Mucosa of stomach (tissue), 1 donor: ENCODE data around the gene CNOT6.
A peak's percentile ranks its signal among the peaks of the same experiment; 100 is the strongest.
"Not testable (repeated sequence)": the region's sequence is repeated elsewhere in the genome, so short reads cannot be mapped to it uniquely, and the experiment has no call there.

Source experiments
- H3K27me3 ChIP-seq: one replicate; pipeline ENCODE4 v1.7.0; 2013; ENCODE audit warnings: mild to moderate bottlenecking, low read length; ENCODE audit not compliant: control insufficient read depth, insufficient read depth
- H3K36me3 ChIP-seq: one replicate; pipeline ENCODE4 v1.7.0; 2013; ENCODE audit warnings: low read length; ENCODE audit not compliant: control insufficient read depth, insufficient read depth
- H3K4me1 ChIP-seq: one replicate; pipeline ENCODE4 v1.7.0; 2013; ENCODE audit warnings: mild to moderate bottlenecking, low read length; ENCODE audit not compliant: control insufficient read depth, insufficient read depth
- H3K4me3 ChIP-seq: one replicate; pipeline ENCODE4 v1.7.0; 2013; ENCODE audit warnings: low read length
- H3K9ac ChIP-seq: one replicate; pipeline ENCODE4 v1.7.0; 2013; ENCODE audit warnings: mild to moderate bottlenecking, low read length, moderate library complexity
- H3K9me3 ChIP-seq: one replicate; pipeline ENCODE4 v1.7.0; 2013; ENCODE audit warnings: mild to moderate bottlenecking, low read length, moderate library complexity; ENCODE audit not compliant: control insufficient read depth
- donor health status: Pancreatic carcinoma.

CNOT6 gene

GRCh38 chr5:180466316-180466715 lies 27.9 kb upstream of the CNOT6 start:
- Histone ChIP-seq H3K27me3 (peaks cover 14% of the 10 kb centered on the region), H3K4me1 (peaks cover 29% of the 10 kb centered on the region), H3K9me3 (no peaks in the 10 kb centered on the region), H3K9ac (no peak overlapping the region), H3K4me3 (no peak overlapping the region), H3K36me3 (no peaks in the 10 kb centered on the region)

- peaks cover 16% of the 10 kb centered on the region for H3K27me3 ChIP-seq
- no peak overlapping the region for H3K4me3 ChIP-seq
- no peaks in the 10 kb centered on the region for H3K36me3 ChIP-seq
- H3K9me3 ChIP-seq, result no peaks in the 10 kb centered on the region
- H3K9ac ChIP-seq, result peak overlapping the region; percentile 34
- H3K4me1 ChIP-seq, result peaks cover 29% of the 10 kb centered on the region
Observed at GRCh38 chr5:180467028-180467975, 26.9 kb upstream of the CNOT6 start.

- Histone ChIP-seq H3K9ac (no peak overlapping the region), H3K4me1 (peaks cover 29% of the 10 kb centered on the region), H3K27me3 (peaks cover 16% of the 10 kb centered on the region), H3K4me3 (no peak overlapping the region), H3K36me3 (no peaks in the 10 kb centered on the region), H3K9me3 (no peaks in the 10 kb centered on the region)
Observed at GRCh38 chr5:180467989-180468731, 26.0 kb upstream of the CNOT6 start.

GRCh38 chr5:180468732-180469585 lies 25.2 kb upstream of the CNOT6 start:
- no peaks in the 10 kb centered on the region for H3K36me3 ChIP-seq
- no peaks in the 10 kb centered on the region for H3K9me3 ChIP-seq
- H3K4me3 ChIP-seq, result no peak overlapping the region
- H3K27me3 ChIP-seq, result peaks cover 16% of the 10 kb centered on the region
- no peak overlapping the region for H3K9ac ChIP-seq
- H3K4me1 ChIP-seq, result peaks cover 29% of the 10 kb centered on the region

GRCh38 chr5:180469586-180469865 lies 24.7 kb upstream of the CNOT6 start:
- Histone ChIP-seq H3K27me3 (peaks cover 16% of the 10 kb centered on the region), H3K36me3 (no peaks in the 10 kb centered on the region), H3K9ac (no peak overlapping the region), H3K4me3 (no peak overlapping the region), H3K9me3 (no peaks in the 10 kb centered on the region), H3K4me1 (peaks cover 29% of the 10 kb centered on the region)

- Histone ChIP-seq H3K9me3 (no peaks in the 10 kb centered on the region), H3K4me1 (peaks cover 29% of the 10 kb centered on the region), H3K36me3 (no peaks in the 10 kb centered on the region), H3K9ac (no peak overlapping the region), H3K4me3 (no peak overlapping the region), H3K27me3 (peaks cover 16% of the 10 kb centered on the region)
Observed at GRCh38 chr5:180469866-180470265, 24.3 kb upstream of the CNOT6 start.

GRCh38 chr5:180470361-180470760 lies 23.8 kb upstream of the CNOT6 start:
- H3K9me3 ChIP-seq, result no peaks in the 10 kb centered on the region
- peaks cover 29% of the 10 kb centered on the region for H3K4me1 ChIP-seq
- no peaks in the 10 kb centered on the region for H3K36me3 ChIP-seq
- no peak overlapping the region for H3K9ac ChIP-seq
- peaks cover 16% of the 10 kb centered on the region for H3K27me3 ChIP-seq
- H3K4me3 ChIP-seq, result no peak overlapping the region

- H3K27me3 ChIP-seq, result peaks cover 16% of the 10 kb centered on the region
- H3K4me1 ChIP-seq, result peaks cover 28% of the 10 kb centered on the region
- H3K9me3 ChIP-seq, result no peaks in the 10 kb centered on the region
- no peaks in the 10 kb centered on the region for H3K36me3 ChIP-seq
- H3K4me3 ChIP-seq, result no peak overlapping the region
- H3K9ac ChIP-seq, result no peak overlapping the region
Observed at GRCh38 chr5:180470966-180471582, 23.1 kb upstream of the CNOT6 start.

GRCh38 chr5:180471866-180472265 lies 22.3 kb upstream of the CNOT6 start:
- no peaks in the 10 kb centered on the region for H3K9me3 ChIP-seq
- H3K27me3 ChIP-seq, result peaks cover 16% of the 10 kb centered on the region
- no peaks in the 10 kb centered on the region for H3K36me3 ChIP-seq
- H3K4me3 ChIP-seq, result no peak overlapping the region
- H3K4me1 ChIP-seq, result peaks cover 20% of the 10 kb centered on the region
- no peak overlapping the region for H3K9ac ChIP-seq

- no peak overlapping the region for H3K4me3 ChIP-seq
- H3K36me3 ChIP-seq, result no peaks in the 10 kb centered on the region
- peaks cover 16% of the 10 kb centered on the region for H3K4me1 ChIP-seq
- H3K9me3 ChIP-seq, result no peaks in the 10 kb centered on the region
- H3K9ac ChIP-seq, result no peak overlapping the region
- peaks cover 16% of the 10 kb centered on the region for H3K27me3 ChIP-seq
Observed at GRCh38 chr5:180472269-180472668, 21.9 kb upstream of the CNOT6 start.

- H3K4me3 ChIP-seq, result not testable (repeated sequence)
Observed at GRCh38 chr5:180473386-180473785, 20.8 kb upstream of the CNOT6 start.

More at GRCh38 chr5:180473386-180473785, 20.8 kb upstream of the CNOT6 start:
- Histone ChIP-seq H3K27me3 (peaks cover 16% of the 10 kb centered on the region), H3K4me1 (peaks cover 12% of the 10 kb centered on the region)
- not testable (repeated sequence) for H3K36me3 ChIP-seq, H3K9ac ChIP-seq, H3K9me3 ChIP-seq
